ENCODE results near the gene ZNF638.
"Not testable (repeated sequence)": the region's sequence is repeated elsewhere in the genome, so short reads cannot be mapped to it uniquely, and the experiment has no call there.

The ZNF638 gene

DNA sequence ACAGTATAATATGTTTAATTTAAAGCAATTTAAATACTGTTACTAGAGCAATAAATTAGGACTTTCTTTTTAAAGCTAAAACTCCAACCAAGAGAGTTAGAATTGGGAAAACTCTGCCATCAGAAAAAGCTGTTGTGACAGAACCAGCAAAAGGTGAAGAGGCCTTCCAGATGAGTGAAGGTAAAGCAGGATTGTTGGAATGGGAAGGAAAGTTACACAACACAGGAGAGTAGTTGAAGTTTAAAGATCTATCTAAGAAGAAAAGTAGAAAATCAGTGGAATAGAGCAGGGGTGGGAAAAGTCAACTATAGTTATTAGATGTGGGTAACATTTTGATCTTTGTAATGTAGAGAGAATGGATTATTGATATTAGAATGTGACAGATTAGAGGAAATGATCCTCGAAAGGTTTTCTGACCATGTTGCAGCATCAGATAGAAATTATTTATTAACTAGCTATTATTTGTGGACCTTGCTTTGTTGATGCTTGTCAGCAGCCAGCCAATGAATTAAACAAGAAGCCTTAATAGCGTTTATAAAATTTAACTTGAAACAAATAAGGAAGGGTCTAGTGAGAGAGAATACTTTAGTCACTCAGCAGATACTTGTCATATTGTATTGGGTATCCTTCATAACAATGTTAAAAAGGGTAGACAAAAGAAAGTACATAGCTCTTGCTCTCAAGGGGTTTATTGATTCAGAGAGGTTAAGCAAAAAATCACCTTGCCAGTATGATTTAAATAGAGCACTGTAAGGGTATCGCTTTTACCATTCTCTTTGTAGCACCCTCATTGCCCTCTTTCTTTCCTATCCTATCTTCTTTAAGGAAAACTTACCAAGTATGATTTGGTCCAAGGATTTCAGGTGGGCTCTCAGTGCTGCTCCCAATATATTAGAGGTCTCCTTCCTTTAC, 97.1 kb downstream of the ZNF638 start:
- peaks cover 69% of the 10 kb centered on the region for H3K36me3 ChIP-seq (ENCODE audit: insufficient read depth, insufficient read length, low read length)
- H3K9ac ChIP-seq (ENCODE audit: insufficient read length, low read depth): no peak overlapping the region
- H3K4me3 ChIP-seq (ENCODE audit: insufficient read length, low read depth): no peak overlapping the region
- no peaks in the 10 kb centered on the region for H3K9me3 ChIP-seq (ENCODE audit: insufficient read depth, low read length)
- DNase-seq (ENCODE audit: low read depth, low spot score): no peak
- no peaks in the 10 kb centered on the region for H3K27me3 ChIP-seq (ENCODE audit: insufficient read depth, insufficient read length)
- no peak for TF ChIP-seq ZNF274 (IDR thresholded peaks at IDR 0.05; ENCODE audit: low read depth, low read length)
- TF ChIP-seq SUZ12 (IDR thresholded peaks at IDR 0.05; ENCODE audit: extremely low read depth, insufficient read depth, insufficient read length): no peak
- no peaks in the 10 kb centered on the region for H3K4me1 ChIP-seq (ENCODE audit: insufficient read depth, insufficient read length)

DNA sequence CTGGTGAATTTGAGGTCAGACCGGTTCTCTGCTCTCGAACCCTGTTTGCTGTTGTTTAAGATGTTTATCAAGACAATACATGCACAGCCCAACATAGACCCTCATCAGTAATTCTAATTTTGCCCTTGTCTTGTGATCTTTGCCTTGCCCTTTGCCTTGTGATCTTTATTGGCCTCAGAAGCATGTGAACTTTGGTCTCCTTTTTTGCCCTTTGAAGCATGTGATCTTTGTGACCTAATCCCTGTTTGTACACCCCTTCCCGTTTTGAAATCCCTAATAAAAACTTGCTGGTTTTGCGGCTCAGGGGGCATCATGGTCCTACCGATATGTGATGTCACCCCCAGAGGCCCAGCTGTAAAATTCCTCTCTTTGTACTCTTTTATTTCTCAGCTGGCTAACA, 113.6 kb downstream of the ZNF638 start:
- not testable (repeated sequence) for H3K4me3 ChIP-seq (ENCODE audit: insufficient read length, low read depth); H3K4me1 ChIP-seq (ENCODE audit: insufficient read depth, insufficient read length); DNase-seq (ENCODE audit: low read depth, low spot score); H3K36me3 ChIP-seq (ENCODE audit: insufficient read depth, insufficient read length, low read length); H3K9ac ChIP-seq (ENCODE audit: insufficient read length, low read depth); H3K27me3 ChIP-seq (ENCODE audit: insufficient read depth, insufficient read length); H3K9me3 ChIP-seq (ENCODE audit: insufficient read depth, low read length)

DNA sequence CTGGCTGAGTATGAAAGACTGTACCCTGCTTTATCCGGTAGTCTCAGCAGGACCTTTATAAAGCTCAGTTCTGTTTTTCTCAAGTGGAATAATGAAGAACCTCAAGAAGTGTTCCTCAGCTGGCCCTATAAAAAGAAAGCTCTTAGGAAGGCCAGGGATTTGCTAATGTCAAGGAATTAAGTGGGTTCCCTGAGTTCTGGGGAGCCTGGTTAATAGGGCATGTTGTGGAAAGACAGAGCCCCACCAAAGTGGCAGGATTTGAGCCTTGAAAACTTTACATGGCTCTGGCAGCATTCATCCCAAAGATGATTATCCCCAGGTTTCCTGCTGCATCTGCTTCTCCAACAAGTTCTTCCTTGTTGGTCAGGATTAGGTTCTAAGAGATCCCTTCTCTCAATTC, 114.9 kb downstream of the ZNF638 start:
- Histone ChIP-seq H3K27me3 (ENCODE audit: insufficient read depth, insufficient read length) (no peaks in the 10 kb centered on the region), H3K36me3 (ENCODE audit: insufficient read depth, insufficient read length, low read length) (no peaks in the 10 kb centered on the region), H3K4me3 (ENCODE audit: insufficient read length, low read depth) (no peak overlapping the region), H3K9ac (ENCODE audit: insufficient read length, low read depth) (no peak overlapping the region), H3K4me1 (ENCODE audit: insufficient read depth, insufficient read length) (no peaks in the 10 kb centered on the region), H3K9me3 (ENCODE audit: insufficient read depth, low read length) (no peaks in the 10 kb centered on the region)
- DNase-seq (ENCODE audit: low read depth, low spot score): no peak
- TF ChIP-seq SUZ12 (IDR thresholded peaks at IDR 0.05; ENCODE audit: extremely low read depth, insufficient read depth, insufficient read length) (no peak), YY1 (IDR thresholded peaks at IDR 0.05; ENCODE audit: insufficient read depth, insufficient read length) (no peak), ZNF274 (IDR thresholded peaks at IDR 0.05; ENCODE audit: low read depth, low read length) (no peak)

DNA sequence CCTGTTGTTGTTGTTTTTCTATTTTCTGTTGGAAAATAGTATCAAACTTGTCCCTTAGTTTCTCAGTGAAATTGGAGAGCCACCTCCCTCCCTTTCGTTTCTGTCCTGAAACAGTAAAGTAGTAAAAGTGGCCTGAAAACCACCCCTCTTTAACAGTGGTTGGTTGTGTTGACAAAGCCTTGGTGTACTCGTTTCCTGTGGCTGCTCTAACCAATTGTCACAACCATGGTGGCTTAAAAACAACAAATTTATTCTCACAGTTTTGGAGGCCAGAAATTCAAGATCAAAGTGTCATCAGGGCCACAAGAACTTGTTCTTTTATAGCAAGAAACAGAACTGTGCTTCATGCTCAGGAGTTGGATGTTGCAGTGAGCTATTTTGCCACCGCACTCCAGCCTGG, 117.8 kb downstream of the ZNF638 start:
- Histone ChIP-seq H3K9ac (ENCODE audit: insufficient read length, low read depth) (no peak overlapping the region), H3K9me3 (ENCODE audit: insufficient read depth, low read length) (no peaks in the 10 kb centered on the region), H3K27me3 (ENCODE audit: insufficient read depth, insufficient read length) (peaks cover 10% of the 10 kb centered on the region), H3K4me3 (ENCODE audit: insufficient read length, low read depth) (no peak overlapping the region), H3K4me1 (ENCODE audit: insufficient read depth, insufficient read length) (no peaks in the 10 kb centered on the region), H3K36me3 (ENCODE audit: insufficient read depth, insufficient read length, low read length) (no peaks in the 10 kb centered on the region)
- no peak for DNase-seq (ENCODE audit: low read depth, low spot score)
- TF ChIP-seq SUZ12 (IDR thresholded peaks at IDR 0.05; ENCODE audit: extremely low read depth, insufficient read depth, insufficient read length) (no peak), ZNF274 (IDR thresholded peaks at IDR 0.05; ENCODE audit: low read depth, low read length) (no peak), YY1 (IDR thresholded peaks at IDR 0.05; ENCODE audit: insufficient read depth, insufficient read length) (no peak)

DNA sequence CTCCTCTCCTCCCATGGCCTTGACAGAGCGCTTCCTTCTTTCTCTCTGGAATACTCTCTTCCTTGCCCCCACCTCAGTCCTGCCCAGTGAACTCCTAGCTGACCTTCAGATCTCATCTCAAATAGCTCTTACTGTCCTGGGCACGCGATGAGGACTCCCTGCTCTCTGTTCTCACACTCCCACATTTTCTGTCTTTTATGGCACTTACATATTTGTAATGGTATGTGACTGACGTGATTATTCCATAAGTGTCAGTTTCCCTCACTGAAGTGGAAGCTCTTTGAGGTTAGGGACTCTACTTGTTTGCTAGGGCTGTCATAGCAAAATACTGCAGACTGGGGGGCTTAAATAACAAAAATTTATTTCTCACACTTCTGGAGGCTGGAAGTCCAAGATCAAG, 120.1 kb downstream of the ZNF638 start:
- H3K9me3 ChIP-seq (ENCODE audit: insufficient read depth, low read length): no peaks in the 10 kb centered on the region
- no peak overlapping the region for H3K4me3 ChIP-seq (ENCODE audit: insufficient read length, low read depth)
- TF ChIP-seq SUZ12 (IDR thresholded peaks at IDR 0.05; ENCODE audit: extremely low read depth, insufficient read depth, insufficient read length): no peak
- no peak for TF ChIP-seq YY1 (IDR thresholded peaks at IDR 0.05; ENCODE audit: insufficient read depth, insufficient read length)
- TF ChIP-seq ZNF274 (IDR thresholded peaks at IDR 0.05; ENCODE audit: low read depth, low read length): no peak
- H3K27me3 ChIP-seq (ENCODE audit: insufficient read depth, insufficient read length): peaks cover 11% of the 10 kb centered on the region
- H3K4me1 ChIP-seq (ENCODE audit: insufficient read depth, insufficient read length): peaks cover 10% of the 10 kb centered on the region
- H3K36me3 ChIP-seq (ENCODE audit: insufficient read depth, insufficient read length, low read length): no peaks in the 10 kb centered on the region
- H3K9ac ChIP-seq (ENCODE audit: insufficient read length, low read depth): no peak overlapping the region
- no peak for DNase-seq (ENCODE audit: low read depth, low spot score)

DNA sequence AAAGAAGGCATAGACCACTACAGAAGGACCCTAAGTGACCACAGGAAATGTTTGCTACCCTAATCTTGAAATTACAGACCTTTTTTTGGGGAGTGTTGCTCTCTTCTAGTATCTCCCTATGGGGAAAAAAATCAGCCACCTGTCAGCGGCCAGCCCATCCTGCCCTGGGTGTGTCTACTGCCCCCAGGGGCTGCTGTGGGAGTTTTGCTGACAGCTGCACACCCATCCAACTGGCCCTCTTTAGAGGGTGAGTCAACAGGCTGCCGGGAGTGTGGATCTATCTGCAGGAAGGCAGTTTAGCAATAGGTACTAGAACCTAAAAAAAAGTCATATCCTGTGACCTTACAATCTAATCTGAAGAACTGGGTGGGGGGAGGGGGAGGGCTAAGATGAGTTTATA, 121.0 kb downstream of the ZNF638 start:
- no peak overlapping the region for H3K9ac ChIP-seq (ENCODE audit: insufficient read length, low read depth)
- TF ChIP-seq ZNF274 (IDR thresholded peaks at IDR 0.05; ENCODE audit: low read depth, low read length) (no peak), YY1 (IDR thresholded peaks at IDR 0.05; ENCODE audit: insufficient read depth, insufficient read length) (no peak), SUZ12 (IDR thresholded peaks at IDR 0.05; ENCODE audit: extremely low read depth, insufficient read depth, insufficient read length) (no peak)
- H3K9me3 ChIP-seq (ENCODE audit: insufficient read depth, low read length): no peaks in the 10 kb centered on the region
- peaks cover 13% of the 10 kb centered on the region for H3K4me1 ChIP-seq (ENCODE audit: insufficient read depth, insufficient read length)
- no peak overlapping the region for H3K4me3 ChIP-seq (ENCODE audit: insufficient read length, low read depth)
- peaks cover 11% of the 10 kb centered on the region for H3K27me3 ChIP-seq (ENCODE audit: insufficient read depth, insufficient read length)
- peak; percentile 33 for DNase-seq (ENCODE audit: low read depth, low spot score)
- H3K36me3 ChIP-seq (ENCODE audit: insufficient read depth, insufficient read length, low read length): no peaks in the 10 kb centered on the region

DNA sequence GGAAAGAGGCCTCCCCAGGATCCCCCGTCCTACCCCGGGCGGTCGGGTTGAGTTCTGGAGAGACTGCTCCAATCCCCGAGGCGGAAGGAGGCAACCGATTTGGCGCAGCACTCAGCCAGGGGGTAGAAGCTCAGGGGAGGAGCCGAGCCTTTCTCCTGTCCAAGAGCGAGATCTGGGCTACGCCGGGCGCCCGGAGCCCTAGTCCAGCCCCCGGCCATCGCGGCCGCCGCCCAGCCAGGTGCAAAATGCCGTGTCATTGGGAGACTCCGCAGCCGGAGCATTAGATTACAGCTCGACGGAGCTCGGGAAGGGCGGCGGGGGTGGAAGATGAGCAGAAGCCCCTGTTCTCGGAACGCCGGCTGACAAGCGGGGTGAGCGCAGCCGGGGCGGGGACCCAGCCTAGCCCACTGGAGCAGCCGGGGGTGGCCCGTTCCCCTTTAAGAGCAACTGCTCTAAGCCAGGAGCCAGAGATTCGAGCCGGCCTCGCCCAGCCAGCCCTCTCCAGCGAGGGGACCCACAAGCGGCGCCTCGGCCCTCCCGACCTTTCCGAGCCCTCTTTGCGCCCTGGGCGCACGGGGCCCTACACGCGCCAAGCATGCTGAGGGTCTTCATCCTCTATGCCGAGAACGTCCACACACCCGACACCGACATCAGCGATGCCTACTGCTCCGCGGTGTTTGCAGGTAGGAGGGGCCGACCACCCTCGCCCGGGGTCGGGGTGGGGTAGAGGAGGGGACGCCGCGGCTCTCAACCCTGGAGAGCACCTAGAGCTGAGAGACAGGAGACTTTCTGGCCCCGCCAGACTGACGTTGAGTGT, 122.0 kb downstream of the ZNF638 start, which contains the start of gene DYSF:
TSS of gene DYSF (plus strand) at position 158 of the 817 bp plus-strand sequence.
- peaks cover 13% of the 10 kb centered on the region for H3K4me1 ChIP-seq (ENCODE audit: insufficient read depth, insufficient read length)

More for the DNA sequence above, 122.0 kb downstream of the ZNF638 start, which contains the start of gene DYSF:
- peak within 1 kb of the TSS; percentile 74 for H3K9ac ChIP-seq (ENCODE audit: insufficient read length, low read depth)
- DNase-seq (ENCODE audit: low read depth, low spot score): peak; percentile 43
- H3K36me3 ChIP-seq (ENCODE audit: insufficient read depth, insufficient read length, low read length): no peaks in the 10 kb centered on the region
- no peaks in the 10 kb centered on the region for H3K9me3 ChIP-seq (ENCODE audit: insufficient read depth, low read length)
- peaks cover 11% of the 10 kb centered on the region for H3K27me3 ChIP-seq (ENCODE audit: insufficient read depth, insufficient read length)
- peak within 1 kb of the TSS; percentile 55 for H3K4me3 ChIP-seq (ENCODE audit: insufficient read length, low read depth)
- TF ChIP-seq YY1 (IDR thresholded peaks at IDR 0.05; ENCODE audit: insufficient read depth, insufficient read length) (no peak), SUZ12 (IDR thresholded peaks at IDR 0.05; ENCODE audit: extremely low read depth, insufficient read depth, insufficient read length) (no peak), ZNF274 (IDR thresholded peaks at IDR 0.05; ENCODE audit: low read depth, low read length) (no peak)

Data from NT2/D1 (cell line).